GM18858 (cell line): Measurements from ENCODE around the gene MYH6.
"Not testable (repeated sequence)": the region's sequence is repeated elsewhere in the genome, so short reads cannot be mapped to it uniquely, and the experiment has no call there.

Source experiments
- ATAC-seq: cut with Tn5 transposase; IDR thresholded peaks from one replicate; pipeline ENCODE4 v1.9.1; 2021; ENCODE audit not compliant: unreplicated experiment

The MYH6 gene

GRCh38 chr14:23436327-23437132, 28.5 kb upstream of the MYH6 start:
- no peak for ATAC-seq

GRCh38 chr14:23435543-23436326, 27.7 kb upstream of the MYH6 start, which contains the start of gene MYH7:
Gene MYH7, minus strand, starts transcription at chr14:23435660. Its CDS starts 1,928 bp downstream, at chr14:23433732.
- ATAC-seq: no peak

DNA sequence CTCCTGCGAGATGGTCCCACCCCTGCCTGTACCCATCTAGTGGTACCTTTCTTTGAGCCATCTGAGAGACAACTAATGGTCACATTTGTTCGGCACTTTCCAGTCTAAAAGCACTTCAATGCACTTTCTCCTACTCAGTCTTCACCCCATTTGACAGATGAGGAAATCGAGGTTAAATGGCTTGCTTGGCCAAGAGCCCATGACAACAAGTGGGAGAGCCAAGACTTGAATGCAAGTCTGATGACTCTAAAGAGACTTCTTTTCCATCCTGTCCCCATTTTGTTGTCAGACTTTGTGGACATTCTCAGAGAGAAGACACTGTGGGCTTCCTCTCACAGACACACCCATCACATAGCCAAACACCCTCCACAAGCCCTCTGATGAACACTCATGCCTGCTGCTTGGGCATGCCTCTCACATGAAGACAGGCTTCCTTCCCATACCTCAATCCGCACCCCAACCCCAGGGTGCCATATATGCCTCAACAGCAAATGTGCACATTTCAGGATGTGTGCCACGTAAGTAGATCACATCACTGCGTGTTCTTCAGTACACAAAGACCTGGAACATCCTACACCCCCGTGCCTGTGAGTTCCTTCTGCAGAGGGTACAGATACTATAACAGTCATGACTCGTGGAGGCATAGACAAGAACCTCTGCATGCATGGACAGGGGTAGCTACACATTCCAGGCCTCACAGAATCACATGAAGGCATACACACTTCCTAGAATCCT, 26.6 kb upstream of the MYH6 start:
- ATAC-seq: no peak

DNA sequence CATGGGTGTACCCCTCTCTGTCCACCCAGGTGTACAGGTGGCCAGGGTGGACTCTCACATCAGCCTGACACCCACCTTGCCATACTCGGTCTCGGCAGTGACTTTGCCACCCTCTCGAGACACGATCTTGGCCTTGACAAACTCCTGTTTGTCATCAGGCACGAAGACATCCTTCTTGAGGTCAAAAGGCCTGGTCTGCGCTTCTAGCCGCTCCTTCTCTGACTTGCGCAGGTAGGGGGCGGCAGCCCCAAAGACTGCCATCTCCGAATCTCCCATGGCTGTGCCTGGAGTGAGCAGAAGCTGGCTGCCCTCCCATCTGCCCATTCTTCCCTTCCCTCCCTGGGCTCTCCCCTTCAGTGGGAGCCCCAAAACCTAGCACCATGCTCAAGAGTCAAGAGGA, 25.4 kb upstream of the MYH6 start:
- no peak for ATAC-seq

DNA sequence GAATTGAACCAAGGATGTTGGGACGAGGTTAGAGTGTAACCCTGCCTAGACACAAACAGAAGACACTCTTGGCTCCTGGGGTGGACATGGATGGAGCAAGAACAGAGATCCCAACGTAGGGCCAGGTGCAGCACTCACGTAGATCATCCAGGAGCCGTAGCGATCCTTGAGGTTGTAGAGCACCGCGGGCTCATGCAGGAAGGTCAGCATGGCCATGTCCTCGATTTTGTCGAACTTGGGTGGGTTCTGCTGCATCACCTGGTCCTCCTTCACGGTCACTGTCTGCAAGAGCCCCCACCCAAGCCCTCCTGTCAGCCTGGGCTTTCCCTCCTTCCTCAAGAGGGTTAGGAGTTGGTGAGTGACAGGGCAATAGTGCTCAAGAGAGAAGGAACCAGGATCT, 24.9 kb upstream of the MYH6 start:
- no peak for ATAC-seq

GRCh38 chr14:23432102-23432925, 24.2 kb upstream of the MYH6 start:
- ATAC-seq: no peak

- ATAC-seq: no peak
Measured at GRCh38 chr14:23431486-23431885, 23.4 kb upstream of the MYH6 start.

DNA sequence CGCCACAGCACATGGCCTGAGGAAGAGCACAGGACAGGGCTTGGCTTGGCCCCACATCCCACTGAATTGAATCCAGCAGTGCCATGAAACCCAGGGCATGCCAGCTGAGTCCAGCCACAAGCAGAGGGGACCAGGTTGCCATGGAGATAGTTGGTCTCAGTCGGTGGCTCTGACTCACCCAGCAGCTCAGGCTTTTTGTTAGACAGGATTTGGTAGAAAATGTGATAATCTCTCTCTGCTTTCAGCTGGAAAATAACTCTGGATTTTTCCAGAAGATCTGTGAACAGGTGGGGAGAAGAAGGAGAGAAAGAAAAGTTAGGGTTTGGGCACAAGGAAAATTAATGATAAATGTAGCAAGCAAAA, 22.6 kb upstream of the MYH6 start:
- no peak for ATAC-seq

DNA sequence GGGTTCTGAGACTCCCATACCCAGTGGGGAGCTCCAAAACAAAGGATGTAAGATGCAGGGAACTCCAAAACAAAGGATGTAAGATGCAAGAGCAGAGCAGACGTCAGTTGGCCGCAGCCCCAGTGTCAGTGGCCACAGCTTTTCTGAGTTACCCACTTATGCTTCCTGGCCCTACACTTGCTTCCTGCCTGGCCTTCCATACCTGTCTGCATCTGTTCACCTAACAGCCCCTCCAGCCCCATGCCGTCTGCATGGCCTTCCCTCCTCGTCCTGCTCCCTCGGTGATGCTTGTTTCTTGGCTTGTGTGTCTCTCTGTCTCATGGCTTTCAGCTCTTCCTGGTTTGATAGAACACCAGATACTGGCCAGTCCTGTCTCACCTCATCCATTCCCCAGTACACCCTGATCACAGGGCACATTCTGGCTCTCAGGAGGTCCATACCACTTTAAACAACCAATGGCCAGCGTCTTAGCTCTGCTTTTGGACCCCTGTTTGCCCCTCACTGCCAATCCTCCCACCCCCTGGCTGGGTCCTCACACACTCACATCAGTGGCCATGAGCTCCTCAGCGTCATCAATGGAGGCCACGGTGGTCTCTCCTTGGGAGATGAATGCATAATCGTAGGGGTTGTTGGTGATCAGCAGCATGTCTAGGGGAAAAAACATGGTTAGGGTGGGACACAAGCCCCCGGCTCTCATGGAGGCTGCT, 22.1 kb upstream of the MYH6 start:
- no peak for ATAC-seq

DNA sequence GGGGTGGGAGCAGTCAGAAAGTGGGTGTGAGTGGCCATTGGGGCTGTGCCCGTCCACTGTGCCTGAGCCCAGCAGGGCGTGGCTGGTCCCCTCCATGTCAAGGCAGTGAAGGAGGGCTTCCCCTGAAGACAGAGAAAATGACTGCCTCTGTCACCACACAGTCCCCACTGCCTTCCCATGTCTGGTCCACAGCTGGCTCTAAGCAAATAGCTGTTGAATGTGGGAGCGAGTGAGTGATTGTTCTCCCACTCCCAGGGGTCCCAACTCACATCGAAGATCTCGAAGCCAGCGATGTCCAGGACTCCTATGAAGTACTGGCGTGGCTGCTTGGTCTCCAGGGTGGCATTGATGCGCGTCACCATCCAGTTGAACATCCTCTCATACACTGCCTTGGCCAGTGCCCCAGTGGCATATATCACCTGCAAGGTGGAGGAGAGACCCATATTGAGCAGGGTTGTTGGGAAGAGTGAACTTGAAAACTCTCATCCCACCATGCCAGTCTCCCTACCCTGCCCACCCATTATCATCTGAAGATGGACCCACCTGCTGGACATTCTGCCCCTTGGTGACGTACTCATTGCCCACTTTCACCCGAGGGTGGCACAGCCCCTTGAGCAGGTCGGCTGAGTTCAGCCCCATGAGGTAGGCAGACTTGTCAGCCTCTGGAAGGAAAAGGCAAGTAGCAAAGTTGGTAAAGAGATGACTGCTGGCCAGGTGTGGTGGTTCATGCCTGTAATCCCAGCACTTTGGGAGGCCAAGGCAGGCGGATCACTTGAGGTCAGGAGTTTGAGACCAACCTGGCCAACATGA, 20.8 kb upstream of the MYH6 start:
- no peak for ATAC-seq

- not testable (repeated sequence) for ATAC-seq
Measured at GRCh38 chr14:23425798-23426197, 17.7 kb upstream of the MYH6 start.

DNA sequence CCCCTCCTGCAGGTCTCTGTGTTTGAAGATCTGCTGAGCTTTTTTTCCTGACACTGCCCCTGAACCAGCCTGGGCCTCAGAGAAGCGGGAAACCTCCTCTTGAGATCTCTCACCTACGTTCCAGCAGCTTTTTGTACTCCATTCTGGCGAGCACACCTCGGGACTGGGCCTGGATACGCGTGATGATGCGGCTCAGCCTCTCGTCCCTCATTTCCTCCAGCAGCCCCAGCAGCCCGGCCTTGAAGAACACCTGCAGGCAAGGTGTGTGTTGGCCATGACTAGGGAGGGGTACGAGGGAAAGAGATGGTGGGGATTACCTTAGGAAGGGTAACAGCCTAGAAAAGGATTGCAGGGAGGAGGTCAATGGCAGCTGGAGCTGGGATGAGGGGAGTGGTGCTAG, 17.1 kb upstream of the MYH6 start:
- ATAC-seq: no peak

DNA sequence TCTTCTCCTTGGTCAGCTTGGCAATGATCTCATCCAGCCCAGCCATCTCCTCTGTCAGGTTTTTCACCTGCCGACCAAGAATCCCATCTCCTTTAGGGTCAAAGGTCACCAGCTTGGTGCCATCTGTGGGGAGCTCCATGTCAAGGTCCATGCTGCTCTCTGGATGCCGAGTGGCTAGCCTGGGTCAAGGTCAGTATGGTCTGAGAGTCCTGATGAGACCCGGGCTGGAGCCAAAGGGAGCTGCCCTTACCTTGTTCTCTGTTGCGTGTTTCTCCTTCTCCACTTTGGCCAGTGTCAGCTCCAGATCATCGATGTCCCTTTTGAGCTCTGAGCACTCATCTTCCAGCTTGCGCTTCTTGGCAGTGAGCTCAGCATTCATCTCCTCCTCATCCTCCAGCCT, 15.6 kb upstream of the MYH6 start:
- ATAC-seq: no peak

DNA sequence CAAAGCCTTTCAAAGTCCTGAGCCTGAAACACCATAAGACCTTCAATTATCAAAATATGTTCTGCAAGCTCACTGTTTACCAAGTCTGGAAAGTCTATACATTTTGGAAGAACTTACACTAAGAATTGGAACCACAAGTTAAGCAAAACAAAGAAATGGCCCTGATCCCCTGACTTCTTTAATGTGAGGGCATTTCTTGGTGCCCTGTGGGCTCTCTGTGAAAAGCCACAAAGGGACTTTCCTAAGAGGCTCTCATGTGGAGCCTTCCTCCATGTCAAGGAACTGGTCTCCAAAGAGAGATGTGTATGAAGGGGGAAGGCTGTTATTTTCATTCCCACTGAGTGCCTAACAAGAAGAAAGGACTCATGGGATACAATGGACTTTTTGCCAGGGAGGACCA, 13.5 kb upstream of the MYH6 start:
- no peak for ATAC-seq

DNA sequence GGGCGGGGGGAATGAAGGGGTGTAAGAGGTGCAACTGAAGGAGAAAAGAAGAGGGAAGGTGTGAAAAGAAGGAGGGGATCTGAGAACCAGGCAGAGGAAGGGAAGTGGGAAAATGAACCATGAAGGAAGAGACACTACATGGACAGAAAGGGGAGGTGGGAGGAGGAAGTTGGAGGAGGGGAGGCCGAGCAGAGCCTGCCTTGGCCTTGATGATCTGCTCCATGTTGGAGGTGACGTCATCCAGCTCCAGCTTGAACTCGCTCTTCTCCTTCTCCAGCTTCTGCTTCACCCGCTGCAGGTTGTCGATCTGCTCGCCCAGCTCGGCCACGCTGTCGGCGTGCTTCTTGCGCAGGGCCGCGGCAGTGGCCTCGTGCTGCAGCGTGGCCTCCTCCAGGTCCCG, 11.6 kb upstream of the MYH6 start:
- ATAC-seq: not testable (repeated sequence)

DNA sequence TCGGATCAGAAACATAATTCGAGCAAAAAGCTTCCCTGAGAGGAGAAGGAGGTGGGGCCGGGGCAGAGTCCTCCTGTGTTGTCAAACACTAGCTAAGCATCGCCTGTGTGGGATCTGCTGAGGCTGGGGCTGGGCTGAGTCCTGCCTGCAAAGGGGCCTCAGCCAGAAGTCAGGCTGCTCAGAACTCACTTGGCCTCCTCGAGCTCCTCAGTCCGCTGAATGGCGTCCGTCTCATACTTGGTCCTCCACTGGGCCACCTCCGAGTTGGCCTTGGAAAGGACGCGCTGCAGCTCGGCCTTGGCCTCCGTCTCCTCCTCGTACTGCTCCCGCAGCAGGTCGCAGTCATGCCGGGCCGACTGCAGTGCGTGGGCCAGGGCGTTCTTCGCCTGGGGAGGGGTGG, 9.9 kb upstream of the MYH6 start:
- ATAC-seq: no peak

DNA sequence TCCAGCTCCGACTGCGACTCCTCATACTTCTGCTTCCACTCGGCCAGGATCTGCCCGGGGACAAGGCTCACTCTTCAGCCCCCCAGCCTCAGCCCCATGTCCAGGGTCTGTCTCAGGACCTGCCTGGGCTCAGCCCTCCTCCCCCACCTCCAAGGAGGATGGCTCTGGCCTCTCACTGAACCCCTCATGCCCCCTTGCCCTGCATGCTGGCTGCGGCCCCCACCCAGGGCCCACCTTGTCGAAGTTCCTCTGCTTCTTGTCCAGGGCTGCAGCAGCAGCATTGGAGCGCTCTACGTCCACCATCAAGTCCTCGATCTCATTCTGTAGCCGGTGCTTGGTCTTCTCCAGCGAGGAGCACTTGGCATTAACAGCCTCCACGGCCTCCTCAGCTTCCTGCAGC, 9.2 kb upstream of the MYH6 start:
- ATAC-seq: not testable (repeated sequence)

- ATAC-seq: no peak
Measured at GRCh38 chr14:23416801-23417200, 8.7 kb upstream of the MYH6 start.
